Fibroblast of lung (primary cell): ENCODE measurements around the gene NRAP. TPM values are rescaled to one million over a fixed set of nuclear protein-coding genes. Genes with fewer than 3 reads are reported as not detected.
"Not testable (repeated sequence)": the region's sequence is repeated elsewhere in the genome, so short reads cannot be mapped to it uniquely, and the experiment has no call there.

Experiments
- DNase-seq, 2 donors: peaks; one replicate each; pipeline versions ENCODE4 v3.0.0 to v3.0.0-alpha.2; 2010; ENCODE audit warnings: low read depth in 2 of 2
- H2AFZ ChIP-seq: 2 replicates; pipeline ENCODE4 v1.5.1; 2012; ENCODE audit warnings: low read length, control low read depth, inconsistent platforms
- H3K27ac ChIP-seq: 2 replicates; pipeline ENCODE4 v1.5.1; 2011; ENCODE audit warnings: low read length, control low read depth; ENCODE audit not compliant: insufficient read depth
- H3K27me3 ChIP-seq: 2 replicates; pipeline ENCODE4 v1.5.1; 2011; ENCODE audit warnings: mild to moderate bottlenecking, low read length; ENCODE audit not compliant: control insufficient read depth, insufficient read depth
- H3K36me3 ChIP-seq: 2 replicates; pipeline ENCODE4 v1.5.1; 2011; ENCODE audit warnings: low read length; ENCODE audit not compliant: control insufficient read depth, insufficient read depth
- H3K4me1 ChIP-seq: 2 replicates; pipeline ENCODE4 v1.5.1; 2011; ENCODE audit warnings: low read length; ENCODE audit not compliant: control insufficient read depth, insufficient read depth; ENCODE audit errors: extremely low read depth
- H3K4me2 ChIP-seq: 2 replicates; pipeline ENCODE4 v1.5.1; 2011; ENCODE audit warnings: low read length, control low read depth; ENCODE audit not compliant: insufficient read depth; ENCODE audit errors: extremely low read depth
- H3K4me3 ChIP-seq, 4 experiments: fragments of 200-600 bp in 1 of 4; sonication (generic) in 1 of 4; replicated peaks in 1 of 4; 2 replicates each; pipeline ENCODE4 v1.5.1; 2011 to 2016; ENCODE audit warnings: low read length in 4 of 4, low read depth in 3 of 4, mild to moderate bottlenecking in 3 of 4, control low read depth in 2 of 4, inconsistent platforms in 1 of 4, mixed read lengths in 1 of 4; ENCODE audit not compliant: insufficient read depth in 1 of 4; ENCODE audit errors: control extremely low read depth in 1 of 4
- H3K79me2 ChIP-seq: 2 replicates; pipeline ENCODE4 v1.5.1; 2012; ENCODE audit warnings: mild to moderate bottlenecking, low read length, inconsistent platforms; ENCODE audit not compliant: control insufficient read depth, insufficient read depth
- H3K9ac ChIP-seq: 2 replicates; pipeline ENCODE4 v1.5.1; 2011; ENCODE audit warnings: mild to moderate bottlenecking, low read length, control low read depth; ENCODE audit not compliant: insufficient read depth
- H3K9me3 ChIP-seq: 2 replicates; pipeline ENCODE4 v1.5.1; 2012; ENCODE audit warnings: low read depth, low read length; ENCODE audit not compliant: control insufficient read depth, insufficient read depth
- H4K20me1 ChIP-seq: 2 replicates; pipeline ENCODE4 v1.5.1; 2011; ENCODE audit warnings: low read length; ENCODE audit not compliant: control insufficient read depth, insufficient read depth; ENCODE audit errors: extremely low read depth
- EZH2 ChIP-seq: IDR thresholded peaks from 2 replicates; pipeline ENCODE4 v1.5.1; 2012; ENCODE audit warnings: low read length, control low read depth, mild to moderate bottlenecking; ENCODE audit errors: missing control alignments
- polyA plus RNA-seq, 2 donors: library from polyadenylated mRNA; depleted of rRNA in 1 of 2; stranded (reverse) in 1 of 2; unstranded in 1 of 2; fragments of >200 nt; gene quantifications; 2 replicates each; pipeline ENCODE4 v1.2.1, GENCODE V29; 2011 to 2012; ENCODE audit warnings: missing spikeins in 1 of 2
- total RNA-seq: library from RNA; depleted of rRNA; stranded (reverse); fragments of >200 nt; gene quantifications from 2 replicates; pipeline ENCODE4 v1.2.1, GENCODE V29; 2014
- TF ChIP-seq, protein P1 (sequence below), 2 donors: IDR thresholded peaks in 1 of 2; conservative IDR thresholded peaks in 1 of 2; 1 replicate in 1 of 2; 2 replicates in 1 of 2; pipeline ENCODE4 v1.5.1; 2011 to 2012; ENCODE audit warnings: low read length in 2 of 2, control low read depth in 1 of 2, inconsistent platforms in 1 of 2, low read depth in 1 of 2, mild to moderate bottlenecking in 1 of 2

The NRAP gene
- total and polyA plus RNA-seq, 2 donors (not counting 1 experiment from before 2014, with no cell fraction given) = not detected

DNA sequence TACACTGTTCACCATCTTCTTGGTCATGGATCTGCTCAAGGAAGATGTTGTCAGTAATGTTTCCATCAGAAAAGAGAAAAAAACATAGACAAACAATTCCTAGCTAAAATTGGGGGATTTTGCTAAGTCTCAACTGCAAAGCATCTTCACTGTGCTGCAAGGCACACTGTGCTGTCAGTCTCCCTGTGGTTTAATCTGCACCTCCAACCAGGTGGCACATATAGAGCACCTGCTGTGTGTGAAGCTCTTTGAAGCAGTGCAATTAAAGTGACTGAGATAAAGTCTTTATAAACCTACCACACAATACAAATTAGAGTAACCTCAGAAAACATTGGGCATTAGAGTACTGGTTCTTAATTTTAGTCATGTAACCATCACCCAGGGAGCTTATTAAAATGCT lies 6.3 kb downstream of the NRAP start:
- no peak overlapping the region for H3K27ac ChIP-seq
- no peak overlapping the region for H3K4me2 ChIP-seq
- no peaks in the 10 kb centered on the region for H3K4me1 ChIP-seq
- no peaks in the 10 kb centered on the region for H3K36me3 ChIP-seq
- H3K27me3 ChIP-seq = no peaks in the 10 kb centered on the region
- DNase-seq = no peak
- H3K9ac ChIP-seq = no peak overlapping the region
- H3K79me2 ChIP-seq = no peaks in the 10 kb centered on the region
- no peaks in the 10 kb centered on the region for H4K20me1 ChIP-seq
- no peak for TF ChIP-seq EZH2
- TF ChIP-seq, protein P1, sequence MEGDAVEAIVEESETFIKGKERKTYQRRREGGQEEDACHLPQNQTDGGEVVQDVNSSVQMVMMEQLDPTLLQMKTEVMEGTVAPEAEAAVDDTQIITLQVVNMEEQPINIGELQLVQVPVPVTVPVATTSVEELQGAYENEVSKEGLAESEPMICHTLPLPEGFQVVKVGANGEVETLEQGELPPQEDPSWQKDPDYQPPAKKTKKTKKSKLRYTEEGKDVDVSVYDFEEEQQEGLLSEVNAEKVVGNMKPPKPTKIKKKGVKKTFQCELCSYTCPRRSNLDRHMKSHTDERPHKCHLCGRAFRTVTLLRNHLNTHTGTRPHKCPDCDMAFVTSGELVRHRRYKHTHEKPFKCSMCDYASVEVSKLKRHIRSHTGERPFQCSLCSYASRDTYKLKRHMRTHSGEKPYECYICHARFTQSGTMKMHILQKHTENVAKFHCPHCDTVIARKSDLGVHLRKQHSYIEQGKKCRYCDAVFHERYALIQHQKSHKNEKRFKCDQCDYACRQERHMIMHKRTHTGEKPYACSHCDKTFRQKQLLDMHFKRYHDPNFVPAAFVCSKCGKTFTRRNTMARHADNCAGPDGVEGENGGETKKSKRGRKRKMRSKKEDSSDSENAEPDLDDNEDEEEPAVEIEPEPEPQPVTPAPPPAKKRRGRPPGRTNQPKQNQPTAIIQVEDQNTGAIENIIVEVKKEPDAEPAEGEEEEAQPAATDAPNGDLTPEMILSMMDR (conservative IDR thresholded peaks at IDR 0.05 in 1 of 2, IDR thresholded peaks at IDR 0.05 in 1 of 2; ENCODE audit: low read depth in 1 of 2, low read length in 2 of 2) = no peak
- no peaks in the 10 kb centered on the region for H3K9me3 ChIP-seq
- no peak overlapping the region for H3K4me3 ChIP-seq
- H2AFZ ChIP-seq = no peak overlapping the region

DNA sequence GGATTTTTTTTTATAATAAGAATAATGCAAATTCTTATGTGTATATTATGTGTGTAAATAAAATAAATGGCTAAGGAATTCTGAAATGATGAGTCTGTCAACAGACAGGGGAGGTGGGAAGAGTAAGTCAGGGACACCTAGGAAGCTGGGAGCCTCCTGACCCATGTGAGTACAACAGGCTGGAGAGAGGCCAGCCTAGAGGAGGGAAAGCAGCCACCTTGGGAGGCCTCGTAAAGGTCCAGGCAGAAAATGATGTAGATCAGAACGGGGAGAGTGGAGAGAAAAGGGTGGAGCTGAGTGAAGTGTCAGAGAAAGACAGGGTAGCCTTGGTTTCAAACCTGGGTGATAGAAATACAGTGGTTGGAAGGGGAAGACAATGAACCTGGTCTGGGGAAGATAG lies 6.9 kb downstream of the NRAP start:
- DNase-seq = no peak
- Histone ChIP-seq H3K36me3 (no peaks in the 10 kb centered on the region), H3K9me3 (no peaks in the 10 kb centered on the region), H2AFZ (no peak overlapping the region), H4K20me1 (no peaks in the 10 kb centered on the region), H3K4me3 (no peak overlapping the region), H3K9ac (no peak overlapping the region), H3K4me1 (no peaks in the 10 kb centered on the region), H3K27ac (no peak overlapping the region), H3K4me2 (no peak overlapping the region), H3K79me2 (no peaks in the 10 kb centered on the region), H3K27me3 (no peaks in the 10 kb centered on the region)
- TF ChIP-seq EZH2 = no peak
- TF ChIP-seq, protein P1 (conservative IDR thresholded peaks at IDR 0.05 in 1 of 2, IDR thresholded peaks at IDR 0.05 in 1 of 2; ENCODE audit: low read depth in 1 of 2, low read length in 2 of 2) = no peak

DNA sequence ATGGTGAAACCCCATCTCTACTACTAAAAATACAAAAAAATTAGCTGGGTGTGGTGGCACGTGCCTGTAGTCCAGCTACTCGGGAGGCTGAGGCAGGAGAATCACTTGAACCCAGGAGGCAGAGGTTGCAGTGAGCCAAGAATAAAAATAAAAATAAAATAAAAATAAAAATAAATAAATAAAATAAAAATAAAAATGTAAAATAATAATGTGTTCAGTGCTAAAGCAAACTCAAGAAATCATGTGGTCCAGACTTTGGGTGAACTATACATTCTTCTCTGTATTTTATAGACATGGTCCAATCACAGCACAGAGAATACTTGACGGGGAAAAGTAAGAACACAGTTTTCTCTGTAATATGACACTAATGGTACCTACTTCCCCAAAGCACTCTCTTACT lies 11.4 kb downstream of the NRAP start:
- H3K4me3 ChIP-seq, H3K4me1 ChIP-seq, H3K79me2 ChIP-seq, H3K27me3 ChIP-seq, DNase-seq, H3K9ac ChIP-seq, H2AFZ ChIP-seq, H3K27ac ChIP-seq, H3K9me3 ChIP-seq, H4K20me1 ChIP-seq, H3K36me3 ChIP-seq, H3K4me2 ChIP-seq: not testable (repeated sequence)

DNA sequence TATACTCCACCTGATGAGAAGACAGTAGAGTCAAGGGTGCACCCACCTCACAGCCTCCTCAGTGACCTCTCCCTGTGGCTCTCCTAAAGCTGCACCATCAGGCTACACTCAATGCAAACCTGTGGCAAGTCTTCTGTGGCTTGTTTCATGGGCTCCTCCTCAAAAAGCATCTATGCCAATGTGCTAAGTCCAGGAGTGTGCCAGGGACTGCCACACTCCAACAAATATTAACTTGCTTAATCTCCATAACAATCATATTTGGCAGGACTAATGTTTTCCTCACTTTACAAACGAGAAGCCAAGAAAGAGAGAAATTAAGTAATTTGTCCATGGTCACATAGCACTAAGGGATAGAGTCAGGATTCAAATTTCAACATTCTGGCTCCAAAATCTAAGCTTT lies 11.9 kb downstream of the NRAP start:
- no peak overlapping the region for H3K9ac ChIP-seq
- no peaks in the 10 kb centered on the region for H3K36me3 ChIP-seq
- H3K4me2 ChIP-seq = no peak overlapping the region
- H3K27me3 ChIP-seq = no peaks in the 10 kb centered on the region
- no peaks in the 10 kb centered on the region for H3K9me3 ChIP-seq
- DNase-seq = no peak
- H3K4me1 ChIP-seq = no peaks in the 10 kb centered on the region
- no peak overlapping the region for H3K4me3 ChIP-seq
- no peak overlapping the region for H3K27ac ChIP-seq
- TF ChIP-seq, protein P1 (conservative IDR thresholded peaks at IDR 0.05 in 1 of 2, IDR thresholded peaks at IDR 0.05 in 1 of 2; ENCODE audit: low read depth in 1 of 2, low read length in 2 of 2) = no peak
- TF ChIP-seq EZH2 = no peak
- H4K20me1 ChIP-seq = no peaks in the 10 kb centered on the region
- no peak overlapping the region for H2AFZ ChIP-seq
- no peaks in the 10 kb centered on the region for H3K79me2 ChIP-seq
